BJ (cell line): Measurements from ENCODE around the gene DIAPH1. TPM values are rescaled to one million over a fixed set of nuclear protein-coding genes. Genes with fewer than 3 reads are reported as not detected.

Source experiments
- CTCF ChIA-PET: fragments of 350-600 bp; formaldehyde crosslinking; extraction: SDS; loops from one replicate; lab custom pipeline; 2021; ENCODE audit warnings: antibody characterized with exemption, inconsistent platforms; lab: Yijun Ruan, JAX
- POLR2A ChIA-PET: fragments of 300-600 bp; sonication (Branson Sonifier 250); formaldehyde crosslinking; extraction: SDS; loops from one replicate; lab custom pipeline; 2021; ENCODE audit warnings: antibody characterized with exemption; lab: Charles Lee
- DNase-seq: peaks from one replicate; pipeline ENCODE4 v3.0.0-alpha.2; 2011; ENCODE audit warnings: low read depth
- H3K27me3 ChIP-seq: 2 replicates; pipeline ENCODE4 v1.6.0; 2011; ENCODE audit warnings: low read length; ENCODE audit not compliant: control insufficient read depth, insufficient read depth
- H3K36me3 ChIP-seq: 2 replicates; pipeline ENCODE4 v1.5.1; 2011; ENCODE audit warnings: low read length; ENCODE audit not compliant: control insufficient read depth, insufficient read depth
- H3K4me3 ChIP-seq: 2 replicates; pipeline ENCODE4 v1.5.1; 2011; ENCODE audit warnings: low read depth, mild to moderate bottlenecking, control low read depth, low read length
- polyA plus RNA-seq: library from polyadenylated mRNA; depleted of rRNA; stranded (reverse); fragments of >200 nt; gene quantifications from 2 replicates; pipeline ENCODE4 v1.2.3, GENCODE V29; 2011
- TF ChIP-seq, protein P1 (sequence below): IDR thresholded peaks from 2 replicates; pipeline ENCODE4 v1.5.1; 2011; ENCODE audit warnings: low read depth, mild to moderate bottlenecking, control low read depth, inconsistent platforms, low read length, moderate library complexity; ENCODE audit not compliant: insufficient read depth

Gene DIAPH1
- polyA plus RNA-seq, 1 experiment, result 36.6 TPM

DNA sequence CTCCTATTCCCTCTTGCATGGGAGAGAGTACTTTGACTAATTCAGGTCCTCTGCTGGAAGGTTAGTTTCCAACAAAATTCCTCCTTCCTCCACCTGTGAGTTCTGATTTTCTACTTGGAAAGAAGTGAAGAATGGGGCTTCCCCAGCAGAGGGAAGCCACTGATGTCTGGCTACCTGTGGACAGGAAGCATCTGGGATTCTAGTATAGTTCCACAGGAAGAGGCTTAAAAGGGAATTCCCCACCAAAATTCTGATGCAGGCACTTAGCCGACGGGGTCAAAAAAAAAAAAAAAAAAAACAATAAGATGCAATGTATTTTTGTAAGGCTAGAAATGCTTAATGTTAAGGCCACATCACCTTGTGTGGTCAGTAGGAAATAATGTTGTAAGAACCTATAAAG, 96.5 kb downstream of the DIAPH1 start:
- no peak for DNase-seq
- Histone ChIP-seq H3K27me3 (no peaks in the 10 kb centered on the region), H3K4me3 (no peak overlapping the region), H3K36me3 (no peaks in the 10 kb centered on the region)
- TF ChIP-seq, protein P1, sequence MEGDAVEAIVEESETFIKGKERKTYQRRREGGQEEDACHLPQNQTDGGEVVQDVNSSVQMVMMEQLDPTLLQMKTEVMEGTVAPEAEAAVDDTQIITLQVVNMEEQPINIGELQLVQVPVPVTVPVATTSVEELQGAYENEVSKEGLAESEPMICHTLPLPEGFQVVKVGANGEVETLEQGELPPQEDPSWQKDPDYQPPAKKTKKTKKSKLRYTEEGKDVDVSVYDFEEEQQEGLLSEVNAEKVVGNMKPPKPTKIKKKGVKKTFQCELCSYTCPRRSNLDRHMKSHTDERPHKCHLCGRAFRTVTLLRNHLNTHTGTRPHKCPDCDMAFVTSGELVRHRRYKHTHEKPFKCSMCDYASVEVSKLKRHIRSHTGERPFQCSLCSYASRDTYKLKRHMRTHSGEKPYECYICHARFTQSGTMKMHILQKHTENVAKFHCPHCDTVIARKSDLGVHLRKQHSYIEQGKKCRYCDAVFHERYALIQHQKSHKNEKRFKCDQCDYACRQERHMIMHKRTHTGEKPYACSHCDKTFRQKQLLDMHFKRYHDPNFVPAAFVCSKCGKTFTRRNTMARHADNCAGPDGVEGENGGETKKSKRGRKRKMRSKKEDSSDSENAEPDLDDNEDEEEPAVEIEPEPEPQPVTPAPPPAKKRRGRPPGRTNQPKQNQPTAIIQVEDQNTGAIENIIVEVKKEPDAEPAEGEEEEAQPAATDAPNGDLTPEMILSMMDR, result no peak
- ChIA-PET POLR2A (interaction anchor here (0.9 kb wide), 1 partner anchor 10 kb away, joined by 5 read pairs; no protein-coding TSS in a partner anchor), CTCF (interaction anchor here (0.5 to 10.1 kb wide), 8 partner anchors 11 to 1348 kb away, joined by 3 to 170 read pairs (median 22); partner anchors contain the start of genes PCDHGA12, PCDHGB7 and PCDHGC3)

DNA sequence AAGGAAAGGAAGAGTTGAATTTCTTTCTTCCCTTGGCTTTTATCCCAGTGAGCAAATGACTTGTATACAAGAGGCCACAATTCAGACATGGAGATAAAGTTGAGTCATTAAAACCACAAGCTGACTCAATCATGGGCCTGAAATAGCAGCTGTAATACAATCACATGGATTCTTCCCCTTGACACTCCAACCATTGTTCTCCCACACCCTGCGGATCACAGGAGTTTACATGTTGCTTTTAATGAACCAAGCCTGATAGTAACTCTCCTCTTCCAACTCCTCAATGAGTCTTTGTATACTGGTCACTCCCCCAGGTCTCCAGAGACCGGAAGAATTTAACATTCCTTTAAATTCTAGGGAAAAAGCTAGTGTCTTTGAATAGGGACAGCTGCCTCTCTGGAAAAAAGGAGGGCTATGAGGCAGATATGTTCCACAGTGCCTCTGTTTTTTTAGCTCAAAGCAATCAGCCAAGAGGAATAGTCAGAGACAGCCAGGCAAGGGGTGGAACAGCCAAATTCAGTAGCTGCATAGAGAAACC, 97.5 kb downstream of the DIAPH1 start:
- TF ChIP-seq, protein P1, result no peak
- peak; percentile 97 for DNase-seq
- Histone ChIP-seq H3K27me3 (no peaks in the 10 kb centered on the region), H3K4me3 (no peak overlapping the region), H3K36me3 (no peaks in the 10 kb centered on the region)
- POLR2A ChIA-PET, result interaction anchor here (0.6 to 1.2 kb wide), 4 partner anchors 9 to 113 kb away, joined by 4 to 8 read pairs (median 5); no protein-coding TSS in a partner anchor
- CTCF ChIA-PET, result interaction anchor here (0.6 to 10.1 kb wide), 13 partner anchors 10 to 104 kb away, joined by 3 to 170 read pairs (median 4); partner anchors contain the start of genes PCDHGA12, PCDHGB7 and PCDHGC3

DNA sequence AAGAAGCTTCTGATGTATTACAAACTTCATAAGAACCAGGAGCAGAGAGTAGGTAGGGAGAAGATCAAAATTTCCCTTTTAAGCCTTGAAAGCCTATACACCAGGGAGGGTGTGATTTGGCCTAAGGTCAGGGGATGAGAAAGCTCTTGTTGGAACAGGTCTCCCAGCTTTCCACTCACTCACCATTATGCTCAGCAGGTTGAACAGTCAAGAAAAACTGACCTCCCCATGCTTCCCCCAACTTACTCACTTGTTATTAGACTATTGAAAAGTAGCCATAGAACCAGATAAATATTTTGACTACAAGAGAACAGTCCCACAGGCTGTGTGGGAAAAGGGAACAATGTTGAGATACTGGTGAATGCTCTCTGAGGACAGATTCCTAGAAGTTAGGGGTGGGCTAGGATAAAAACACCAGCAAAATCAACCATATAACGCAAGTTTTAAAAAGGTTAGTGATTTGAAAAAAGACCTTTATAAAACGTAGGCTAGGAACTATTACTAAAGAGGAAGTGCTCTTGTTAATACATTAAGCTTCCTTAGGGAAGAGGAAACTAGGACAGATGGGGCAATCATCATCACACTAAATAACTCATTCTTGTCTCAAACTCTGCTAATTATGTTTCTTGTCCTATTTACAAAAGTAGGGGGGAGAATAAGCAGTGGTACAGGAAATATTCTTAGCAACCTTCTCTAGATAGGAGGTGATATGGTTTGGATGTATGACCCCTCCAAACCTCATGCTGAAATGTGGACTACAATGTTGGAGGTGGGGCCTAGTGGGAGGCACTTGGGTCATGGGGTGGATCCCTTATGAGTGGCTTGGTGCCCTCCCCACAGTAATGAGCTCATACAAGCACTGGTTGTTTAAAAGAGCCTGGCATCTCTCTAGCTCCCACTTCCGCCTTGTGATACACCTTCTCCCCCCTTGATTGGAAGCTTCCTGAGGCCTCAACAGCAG, 98.9 kb downstream of the DIAPH1 start:
- Histone ChIP-seq H3K27me3 (no peaks in the 10 kb centered on the region), H3K4me3 (no peak overlapping the region), H3K36me3 (no peaks in the 10 kb centered on the region)
- ChIA-PET CTCF (interaction anchor here (1.0 to 10.1 kb wide), 8 partner anchors 8 to 107 kb away, joined by 3 to 170 read pairs (median 4); partner anchors contain the start of genes PCDHGA10, PCDHGA12, PCDHGB7 and PCDHGC3), POLR2A (no interaction called here)
- TF ChIP-seq, protein P1, result no peak
- no peak for DNase-seq

DNA sequence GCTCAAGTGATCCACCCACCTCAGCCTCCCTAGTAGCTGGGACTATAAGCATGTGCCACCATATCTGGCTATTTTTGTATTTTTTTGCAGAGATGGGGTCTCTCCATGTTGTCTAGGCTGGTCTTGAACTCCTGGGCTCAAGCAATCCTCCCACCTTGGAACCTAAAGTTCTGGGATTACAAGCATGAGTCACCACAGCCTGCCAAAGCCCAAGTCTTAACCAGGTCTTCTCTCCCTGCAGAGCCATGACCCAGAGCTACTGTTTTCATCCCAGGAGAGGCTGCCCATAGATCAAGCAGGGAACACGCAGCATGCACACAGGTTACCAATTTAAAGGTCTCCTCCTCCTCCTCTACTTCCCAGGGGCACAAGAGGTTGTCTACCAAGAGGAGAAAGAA, 100.2 kb downstream of the DIAPH1 start:
- ChIA-PET POLR2A (interaction anchor here (0.6 kb wide), 1 partner anchor 12 kb away, joined by 4 read pairs; no protein-coding TSS in a partner anchor), CTCF (interaction anchor here (0.9 to 2.0 kb wide), 5 partner anchors 39 to 154 kb away, joined by 3 to 6 read pairs (median 3); partner anchors contain the start of genes PCDHGA12 and PCDHGB7)
- no peak for DNase-seq
- H3K27me3 ChIP-seq, result no peaks in the 10 kb centered on the region
- TF ChIP-seq, protein P1, result no peak
- H3K4me3 ChIP-seq, result no peak overlapping the region
- H3K36me3 ChIP-seq, result no peaks in the 10 kb centered on the region
